Stimulated activated CD8-positive, alpha-beta memory T cell treated with anti-CD3 and anti-CD28 coated beads, Interleukin-7, amount 100 ng/mL, for 4 hours (primary cell): ENCODE results near the gene VEGFA.

Experiments used
- DNase-seq, 2 donors: peaks; one replicate each; pipeline ENCODE4 v3.0.0-alpha.2; 2020; ENCODE audit warnings: low read depth in 2 of 2

Gene VEGFA

GRCh38 chr6:43821101-43821886 is 51.3 kb downstream of the VEGFA start:
- no peak for DNase-seq

GRCh38 chr6:43823390-43823789 is 53.4 kb downstream of the VEGFA start:
- no peak for DNase-seq

- DNase-seq, result no peak
Measured at GRCh38 chr6:43823879-43824702, 54.1 kb downstream of the VEGFA start.

- no peak for DNase-seq
Measured at GRCh38 chr6:43824703-43825064, 54.7 kb downstream of the VEGFA start.

GRCh38 chr6:43825187-43826115 is 55.4 kb downstream of the VEGFA start:
- DNase-seq, result no peak

- DNase-seq, result no peak
Measured at GRCh38 chr6:43826730-43827129, 56.7 kb downstream of the VEGFA start.

- DNase-seq, result no peak
Measured at GRCh38 chr6:43827898-43828297, 57.9 kb downstream of the VEGFA start.

GRCh38 chr6:43828711-43829110 is 58.7 kb downstream of the VEGFA start:
- DNase-seq, result no peak

- DNase-seq, result no peak
Measured at GRCh38 chr6:43829470-43829869, 59.5 kb downstream of the VEGFA start.

- DNase-seq, result no peak
Measured at GRCh38 chr6:43830775-43831174, 60.8 kb downstream of the VEGFA start.

GRCh38 chr6:43831191-43831590 is 61.2 kb downstream of the VEGFA start:
- no peak for DNase-seq

- no peak for DNase-seq
Measured at GRCh38 chr6:43833223-43833995, 63.4 kb downstream of the VEGFA start.

GRCh38 chr6:43833996-43834390 is 64.0 kb downstream of the VEGFA start:
- DNase-seq, result no peak

GRCh38 chr6:43834528-43835155 is 64.6 kb downstream of the VEGFA start:
- no peak for DNase-seq

- DNase-seq, result no peak
Measured at GRCh38 chr6:43835872-43836419, 65.9 kb downstream of the VEGFA start.
